Amniotic epithelial cell (primary cell): ENCODE data around the gene MYL3.
A peak's percentile ranks its signal among the peaks of the same experiment; 100 is the strongest.

ENCODE experiments used
- DNase-seq: peaks from one replicate; pipeline ENCODE4 v3.0.0-alpha.2; 2010; ENCODE audit warnings: low read depth

Gene MYL3

DNA sequence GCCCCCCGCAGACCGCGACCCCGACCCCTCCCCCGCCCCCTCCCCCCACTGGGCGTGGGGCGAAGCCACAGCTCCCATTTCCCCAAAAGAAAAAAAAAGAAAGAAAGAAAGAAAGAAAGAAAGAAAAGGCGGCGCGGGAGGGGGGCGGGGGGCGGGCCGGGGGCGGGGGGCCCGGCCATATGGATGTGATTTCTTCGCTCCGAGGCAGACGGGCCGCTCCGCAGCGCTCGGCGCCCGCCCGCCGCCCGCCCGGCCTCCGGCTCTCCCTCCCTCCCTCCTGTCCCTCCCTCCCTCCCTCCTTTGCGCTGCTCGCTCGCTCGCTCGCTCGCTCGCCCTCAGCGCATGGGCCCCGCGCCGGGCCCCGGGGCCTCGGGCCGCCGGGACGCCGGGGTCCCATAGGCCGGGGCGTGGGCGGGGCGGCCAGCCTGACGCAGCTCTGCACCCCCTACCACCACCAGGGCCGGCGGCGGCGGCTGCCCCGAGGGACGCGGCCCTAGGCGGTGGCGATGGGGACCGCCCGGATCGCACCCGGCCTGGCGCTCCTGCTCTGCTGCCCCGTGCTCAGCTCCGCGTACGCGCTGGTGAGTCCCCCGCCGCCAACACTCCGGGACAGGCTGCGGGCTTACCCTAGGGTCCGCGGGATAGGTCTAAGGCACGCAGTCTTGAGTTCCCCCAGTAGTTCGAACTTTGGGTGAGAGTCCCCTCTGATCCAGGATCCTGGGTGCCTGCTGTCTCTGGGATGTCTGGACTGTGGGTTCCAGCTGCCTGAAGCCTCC lies 20.0 kb upstream of the MYL3 start:
- peak; percentile 13 for DNase-seq

DNA sequence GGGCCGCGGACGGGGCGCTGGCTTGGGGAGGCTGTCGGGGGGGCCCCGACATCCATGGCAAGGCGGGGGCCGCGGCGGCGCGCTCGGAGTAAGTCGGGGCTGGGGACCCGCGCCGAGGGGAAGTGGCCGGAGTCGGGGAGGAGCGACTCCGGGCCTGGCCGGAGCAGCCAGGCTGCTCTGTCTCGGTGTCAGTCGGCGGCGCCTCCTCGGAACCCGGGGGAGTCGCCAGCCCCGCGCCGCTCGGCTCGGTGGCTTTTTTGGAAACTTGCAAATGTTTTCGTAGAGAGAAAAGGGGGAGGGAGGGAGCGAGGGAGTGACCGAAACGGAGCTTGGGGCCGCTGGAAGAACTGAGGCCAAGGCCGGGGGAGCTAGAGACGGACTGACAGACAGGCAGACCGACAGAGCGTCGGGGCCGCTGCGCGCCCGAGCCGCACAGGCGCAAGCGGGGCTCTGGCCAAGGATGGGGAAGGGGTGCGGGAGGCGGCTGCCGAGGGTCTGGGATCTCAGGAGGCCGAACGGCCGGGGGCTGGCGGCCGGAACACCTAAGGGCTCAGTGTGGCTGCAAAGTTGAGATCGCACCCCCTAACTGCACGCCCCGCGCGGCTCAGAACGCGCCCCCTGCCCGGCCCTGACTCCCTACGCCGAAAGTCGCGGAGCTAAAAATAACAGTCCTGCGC lies 19.3 kb upstream of the MYL3 start:
- peak; percentile 17 for DNase-seq

DNA sequence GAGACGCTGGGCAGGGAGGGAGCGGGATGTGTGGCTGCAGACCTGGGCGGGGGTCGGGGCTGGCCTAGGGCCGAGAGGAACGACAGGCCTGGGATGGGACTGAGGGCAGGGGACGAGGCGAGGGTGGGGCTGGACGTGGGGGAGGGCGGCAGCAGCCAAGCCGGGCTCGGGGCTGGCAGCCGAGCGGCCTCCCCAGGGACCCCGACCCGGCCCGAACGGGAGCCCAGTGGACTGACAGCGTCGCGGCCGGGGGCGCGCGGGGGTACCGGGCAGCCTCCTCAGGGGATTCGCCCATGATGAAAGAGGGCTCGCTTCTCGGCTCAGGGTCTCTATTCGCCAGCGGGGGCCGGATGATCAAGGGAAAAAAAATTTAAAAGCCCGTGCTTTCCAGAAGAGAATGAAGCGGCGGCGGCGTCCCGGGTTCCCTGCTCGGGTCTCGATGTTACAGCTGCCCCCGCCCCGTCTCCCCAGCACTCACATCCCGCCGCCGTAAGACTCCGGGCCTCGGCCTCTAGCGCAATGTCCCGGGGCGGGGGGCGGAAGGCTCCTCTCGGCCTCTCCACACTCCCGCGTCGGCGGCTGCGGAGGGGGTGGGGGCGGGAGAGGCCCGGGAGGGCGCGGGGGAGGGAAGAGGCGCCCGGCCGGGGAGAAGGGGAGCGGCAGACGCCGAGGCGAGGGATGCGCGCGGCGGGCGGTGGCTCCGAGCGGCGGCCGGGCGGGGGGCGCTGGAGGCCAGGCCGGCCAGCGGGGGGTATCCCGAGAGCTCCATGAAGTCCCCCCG lies 18.5 kb upstream of the MYL3 start:
- DNase-seq: no peak

DNA sequence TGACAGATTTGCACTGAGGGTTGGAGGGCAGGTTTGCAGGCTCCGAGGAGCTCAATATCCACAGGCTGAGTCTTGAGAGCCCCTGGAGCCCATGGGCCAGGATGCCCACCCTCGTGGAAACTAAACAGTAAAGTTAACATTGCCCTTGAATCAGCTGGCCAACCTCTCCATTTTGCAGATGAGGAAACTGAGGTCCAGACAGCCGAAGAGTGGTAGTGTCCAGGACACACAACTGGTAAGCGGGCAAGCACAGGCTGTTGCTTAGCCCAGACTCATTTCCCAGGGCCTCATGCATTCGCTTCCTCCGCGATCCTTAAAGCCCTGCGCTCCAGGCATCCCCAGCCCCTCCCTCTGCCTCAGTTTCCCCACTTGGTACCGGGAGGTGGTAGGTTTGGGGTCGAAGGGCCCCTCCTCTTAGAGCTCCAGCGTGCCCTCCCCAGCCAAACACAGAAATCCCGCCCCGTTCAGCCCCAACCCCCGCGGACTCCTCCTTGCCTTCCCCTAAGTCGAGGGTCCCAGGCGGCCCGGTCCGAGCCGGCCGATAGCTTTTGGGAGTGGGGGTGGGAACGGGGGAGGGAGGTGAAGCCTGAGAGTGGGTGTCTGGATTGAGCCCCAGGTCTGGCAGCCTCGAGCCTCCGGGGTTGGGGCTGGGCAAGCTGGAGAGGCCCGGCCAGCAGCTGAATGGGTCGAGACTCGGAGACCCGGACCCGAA lies 17.8 kb upstream of the MYL3 start:
- no peak for DNase-seq

DNA sequence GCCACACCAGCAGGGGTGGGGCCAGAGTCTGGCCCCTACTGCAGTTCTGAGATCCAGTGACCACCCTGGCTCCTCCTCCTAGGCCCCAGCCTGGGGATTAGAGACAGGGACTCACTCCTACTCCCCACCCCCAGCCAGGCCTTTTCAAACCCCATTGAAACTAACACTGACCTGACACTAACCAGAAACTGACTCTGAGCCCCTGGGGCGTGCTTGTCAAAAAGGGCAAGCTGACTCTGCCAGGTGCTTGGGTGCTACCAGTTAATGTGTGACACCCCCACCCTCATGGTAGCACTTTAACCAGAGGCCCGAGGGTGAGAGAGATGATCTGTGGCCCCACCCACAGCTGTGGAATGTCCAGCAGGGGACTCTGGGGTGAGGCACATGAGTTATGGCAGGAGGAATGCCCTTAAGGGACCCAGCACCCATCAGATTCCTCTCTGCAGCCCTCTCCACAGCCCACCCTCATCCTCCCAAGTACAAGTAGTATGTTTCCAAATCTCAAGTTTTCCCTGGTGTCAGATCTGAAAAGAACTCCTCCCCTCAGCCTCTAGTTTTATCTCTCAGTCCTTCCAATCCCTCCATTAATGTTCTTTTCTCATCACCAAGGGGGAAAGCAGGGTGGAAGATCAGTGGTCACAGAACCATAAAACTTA lies 15.7 kb upstream of the MYL3 start:
- no peak for DNase-seq

DNA sequence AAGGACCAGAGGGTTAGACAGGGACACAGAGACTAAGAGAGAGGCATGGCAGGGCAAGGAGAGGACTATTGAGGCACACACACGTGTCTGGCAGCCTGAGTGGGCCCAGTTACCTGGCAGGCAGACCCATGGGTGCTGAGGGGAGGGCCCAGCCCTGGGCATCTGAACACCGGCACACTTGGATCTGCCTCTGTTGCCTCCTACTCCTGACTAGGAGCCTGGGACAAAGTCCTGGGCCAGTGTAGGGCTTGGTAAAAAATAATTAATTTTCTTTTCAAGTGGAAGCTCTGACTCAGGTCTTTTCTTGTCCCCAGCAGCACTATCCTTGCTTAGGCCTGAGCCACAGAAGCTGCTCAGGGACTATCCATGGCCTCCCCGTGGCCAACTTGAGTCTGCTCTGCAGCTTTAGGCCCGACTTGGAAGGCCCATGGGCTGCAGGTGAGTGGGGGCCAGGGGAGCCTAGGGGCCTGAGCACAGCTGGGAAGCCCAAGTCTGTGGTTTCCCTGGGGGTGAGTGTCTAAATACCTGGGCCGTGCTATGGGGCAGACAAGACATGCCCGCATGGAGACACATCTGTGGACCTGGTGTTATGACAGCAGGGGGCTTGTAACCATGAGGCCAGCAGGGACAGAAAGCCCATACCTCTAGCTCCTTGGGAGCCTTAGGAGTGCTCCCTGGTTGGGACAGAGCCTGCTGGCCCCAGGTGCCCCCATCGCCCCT lies 14.3 kb upstream of the MYL3 start, which contains the start of gene PTH1R:
PTH1R (plus strand) TSS at position 316 of the 720 bp plus-strand sequence. CDS start 5,839 bp downstream, outside the sequence.
- DNase-seq: no peak

DNA sequence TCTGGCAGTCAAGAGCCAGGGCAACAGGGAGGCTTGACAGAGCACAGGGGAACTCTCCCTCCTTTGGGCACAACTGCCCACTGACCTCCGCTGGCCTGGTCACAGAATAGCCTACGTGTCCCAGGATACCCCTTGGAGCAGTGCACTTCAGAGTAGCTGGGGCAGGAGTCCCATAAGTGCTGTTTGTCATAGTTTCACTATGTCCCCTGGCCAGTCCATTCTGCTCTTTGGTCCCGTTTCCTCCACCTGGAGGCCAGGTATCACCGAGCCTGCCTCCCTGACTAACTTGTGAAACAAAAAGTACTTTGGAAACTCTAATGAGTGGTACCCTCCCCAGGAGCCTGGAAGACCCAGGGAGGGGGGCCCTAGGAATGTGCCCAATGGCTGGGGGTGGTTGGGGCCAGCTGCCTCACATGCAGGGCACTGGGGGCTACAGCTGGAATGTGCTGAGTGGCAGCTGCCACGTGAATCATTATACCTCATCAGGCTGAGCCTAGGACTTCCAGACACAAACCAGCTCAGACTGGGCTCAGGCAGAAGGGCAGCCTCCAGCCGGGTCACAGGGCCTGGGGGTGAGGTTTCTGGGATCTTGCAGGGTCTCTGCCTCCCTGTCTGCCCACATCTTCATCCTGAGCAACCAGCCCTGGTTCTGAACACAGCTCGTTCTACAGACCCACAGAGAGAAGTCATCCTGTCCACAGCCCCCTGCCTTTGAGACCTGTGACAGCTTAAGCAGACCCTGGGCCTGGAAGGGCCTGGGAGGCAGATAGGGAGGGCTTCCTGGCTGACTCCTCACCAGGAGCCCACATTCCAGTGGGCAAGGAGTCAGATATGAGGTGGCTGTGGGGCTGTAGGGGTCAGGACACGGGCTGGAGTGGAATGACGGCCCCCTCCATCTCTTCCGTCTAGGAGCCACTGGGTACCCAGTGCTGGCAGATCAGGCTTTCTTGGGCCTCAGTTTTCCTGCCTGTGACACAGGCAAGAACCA lies 13.4 kb upstream of the MYL3 start:
- DNase-seq: peak; percentile 25

DNA sequence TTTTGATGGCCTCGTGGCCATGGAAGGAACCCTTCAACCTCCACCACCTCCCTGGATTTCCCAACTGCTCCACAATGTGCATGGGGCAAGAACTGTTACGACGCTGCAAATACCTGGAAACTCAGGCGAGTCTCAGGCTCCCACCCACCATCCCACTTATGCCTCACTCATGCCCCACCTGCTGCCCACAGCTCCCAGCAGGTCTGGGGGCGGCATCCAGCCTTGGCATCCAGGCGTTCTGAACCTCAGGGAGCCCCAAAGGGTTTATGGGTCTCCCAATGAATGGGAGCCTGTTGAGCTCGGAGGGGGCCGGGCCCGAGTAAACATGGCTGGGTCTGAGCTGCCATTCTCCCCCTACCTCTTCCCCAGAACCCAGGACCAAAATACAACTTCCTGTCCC lies 12.3 kb upstream of the MYL3 start:
- DNase-seq: no peak

DNA sequence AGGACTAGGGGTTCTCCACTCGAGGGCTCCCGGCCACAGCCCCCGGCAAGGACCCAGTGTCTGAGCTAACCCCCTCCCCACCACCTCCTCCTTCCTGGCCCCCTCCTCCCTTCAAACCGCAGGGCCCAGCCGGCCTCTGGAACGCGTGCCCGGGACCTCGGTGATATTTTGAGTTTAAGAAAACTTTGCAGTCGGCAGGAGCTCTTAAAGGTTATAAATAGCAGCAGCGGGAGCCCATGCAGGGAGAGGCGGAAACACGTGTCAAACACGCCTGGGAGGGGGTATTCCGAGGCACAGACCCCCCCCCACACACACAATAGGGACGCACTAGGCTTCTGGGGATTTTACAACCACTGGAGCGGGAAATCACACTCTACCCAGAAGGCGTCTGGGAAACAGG lies 11.2 kb upstream of the MYL3 start:
- no peak for DNase-seq

DNA sequence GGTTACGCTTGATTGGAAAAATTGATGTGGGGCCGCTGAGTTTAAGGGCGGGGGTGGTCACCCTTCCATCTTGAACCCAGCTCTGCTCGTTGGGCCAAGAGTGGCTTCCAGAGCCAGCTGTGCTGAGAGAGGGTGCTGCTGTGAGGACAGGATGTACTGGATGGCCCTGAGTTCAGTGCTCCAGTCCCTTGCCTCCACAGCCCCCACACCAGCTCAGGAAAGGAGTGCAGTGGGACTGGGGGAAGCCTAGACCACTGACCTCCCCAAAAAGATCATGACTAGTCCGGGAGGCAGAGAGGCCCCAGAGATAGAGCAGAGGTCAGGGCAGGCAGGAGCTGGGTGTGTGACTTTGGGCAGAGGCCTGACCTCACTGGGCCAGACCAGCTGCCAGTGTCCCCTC lies 10.3 kb upstream of the MYL3 start:
- DNase-seq: no peak

DNA sequence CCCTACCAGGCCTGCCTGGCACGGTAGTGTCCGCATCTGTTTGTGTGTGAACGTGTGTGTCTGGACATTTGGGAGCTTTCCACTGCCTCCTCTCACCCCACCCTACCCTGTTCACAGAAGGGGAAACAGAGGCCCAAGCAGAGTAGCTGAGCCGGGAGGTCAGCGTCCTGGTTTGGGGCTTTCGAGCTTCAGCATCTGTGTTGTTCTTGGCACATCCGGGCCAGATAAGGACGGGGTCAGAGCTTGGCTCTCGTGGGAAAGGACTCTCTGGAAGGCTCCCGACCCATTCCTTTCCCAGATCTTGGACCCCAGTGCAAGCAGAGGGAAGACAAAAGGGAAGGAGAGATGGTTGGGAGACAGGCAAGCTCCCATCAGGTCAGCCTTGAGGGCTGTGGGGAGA lies 8.0 kb upstream of the MYL3 start:
- no peak for DNase-seq

DNA sequence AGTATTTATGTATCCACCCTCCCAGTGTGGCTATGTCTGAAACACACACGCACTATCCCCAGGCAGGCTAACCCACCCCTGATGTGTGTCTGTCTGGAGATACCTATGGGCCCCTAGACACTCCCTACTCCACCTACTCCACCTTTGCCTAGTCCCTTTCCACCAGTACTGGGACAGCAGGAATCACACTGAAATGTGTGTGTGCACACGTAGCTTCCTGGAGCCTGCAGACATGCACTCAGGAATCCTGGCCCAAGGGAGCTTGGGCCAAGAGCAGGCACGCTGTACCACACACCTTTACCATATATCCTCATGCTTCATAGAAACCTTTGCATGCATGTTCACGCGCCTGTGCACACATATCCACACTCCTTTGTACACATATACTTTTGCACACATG lies 7.4 kb upstream of the MYL3 start:
- no peak for DNase-seq

DNA sequence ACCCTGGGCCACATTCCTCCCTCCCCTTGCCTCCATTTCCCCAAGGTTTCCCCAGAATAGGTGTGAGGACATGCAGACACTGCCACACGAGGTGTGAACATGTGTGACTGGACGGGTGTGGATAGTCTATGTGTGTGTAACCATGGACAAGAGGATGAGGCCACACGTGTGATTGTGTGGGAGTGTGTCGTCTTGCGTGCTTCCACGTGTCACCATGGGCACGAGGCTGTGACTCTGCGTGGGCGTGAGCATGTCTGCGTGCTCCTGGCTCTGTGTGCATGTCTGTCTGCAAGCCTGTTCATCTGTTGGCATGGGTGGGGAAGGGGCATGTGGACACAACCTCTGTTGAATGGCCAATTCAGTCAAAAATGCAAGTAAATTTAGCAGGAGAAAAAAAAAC lies 6.2 kb upstream of the MYL3 start:
- DNase-seq: no peak

DNA sequence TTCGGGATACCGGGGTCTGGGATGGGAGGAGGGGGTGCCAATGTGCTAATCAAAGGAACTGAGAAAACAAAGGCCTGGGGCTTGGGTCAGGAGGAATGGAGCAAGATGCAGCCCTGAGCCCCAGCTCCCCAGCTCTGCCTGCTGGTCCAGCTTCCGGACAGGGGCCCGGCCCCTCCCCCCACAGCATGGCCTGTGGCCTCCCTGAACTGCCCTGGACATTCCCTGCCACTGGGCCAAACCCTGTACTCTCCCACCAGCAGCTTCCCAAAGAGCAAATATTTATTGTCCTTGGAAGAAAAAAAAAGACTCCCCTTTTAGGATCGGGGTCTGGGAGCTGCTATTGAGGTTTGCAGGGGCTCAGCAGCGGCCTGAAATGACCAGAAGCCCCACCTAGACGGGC lies 5.7 kb upstream of the MYL3 start:
- no peak for DNase-seq

DNA sequence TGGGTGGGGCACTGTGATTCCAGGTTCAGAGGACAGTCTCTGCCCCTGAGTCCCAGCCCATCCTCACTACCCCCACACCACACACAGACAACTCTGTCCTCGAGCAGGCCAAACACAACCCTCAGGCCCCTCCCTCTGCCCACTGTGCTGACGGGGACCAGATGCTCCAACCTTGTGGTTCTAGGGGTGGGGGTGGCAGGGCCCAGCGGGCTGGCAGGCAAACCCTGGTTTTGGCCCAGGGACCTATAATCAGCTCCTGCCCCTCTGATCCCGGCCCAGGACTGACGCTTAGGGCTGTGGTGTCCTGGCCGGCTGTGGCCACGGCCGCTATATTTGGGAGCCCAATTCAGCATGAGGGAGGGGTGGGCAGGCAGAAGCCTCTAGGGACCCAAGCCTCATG lies 5.0 kb upstream of the MYL3 start:
- no peak for DNase-seq

DNA sequence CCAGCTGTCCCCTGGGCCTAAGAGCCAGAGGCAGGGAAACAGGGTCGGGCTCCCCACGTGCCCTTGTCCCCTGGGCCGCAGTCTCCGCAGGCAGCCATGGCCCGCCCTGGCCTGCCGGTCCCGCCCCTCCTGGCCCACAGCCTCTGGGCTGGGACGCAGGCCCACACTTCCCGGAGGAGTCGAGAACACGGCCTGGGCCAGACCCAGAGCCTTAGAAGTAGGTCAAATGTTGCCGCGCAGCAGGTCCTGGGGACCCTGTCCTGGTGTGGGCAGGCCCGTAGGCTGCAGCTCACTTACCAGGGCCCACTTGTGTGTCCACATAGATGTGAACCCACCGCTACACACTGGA lies 4.3 kb upstream of the MYL3 start:
- DNase-seq: no peak

DNA sequence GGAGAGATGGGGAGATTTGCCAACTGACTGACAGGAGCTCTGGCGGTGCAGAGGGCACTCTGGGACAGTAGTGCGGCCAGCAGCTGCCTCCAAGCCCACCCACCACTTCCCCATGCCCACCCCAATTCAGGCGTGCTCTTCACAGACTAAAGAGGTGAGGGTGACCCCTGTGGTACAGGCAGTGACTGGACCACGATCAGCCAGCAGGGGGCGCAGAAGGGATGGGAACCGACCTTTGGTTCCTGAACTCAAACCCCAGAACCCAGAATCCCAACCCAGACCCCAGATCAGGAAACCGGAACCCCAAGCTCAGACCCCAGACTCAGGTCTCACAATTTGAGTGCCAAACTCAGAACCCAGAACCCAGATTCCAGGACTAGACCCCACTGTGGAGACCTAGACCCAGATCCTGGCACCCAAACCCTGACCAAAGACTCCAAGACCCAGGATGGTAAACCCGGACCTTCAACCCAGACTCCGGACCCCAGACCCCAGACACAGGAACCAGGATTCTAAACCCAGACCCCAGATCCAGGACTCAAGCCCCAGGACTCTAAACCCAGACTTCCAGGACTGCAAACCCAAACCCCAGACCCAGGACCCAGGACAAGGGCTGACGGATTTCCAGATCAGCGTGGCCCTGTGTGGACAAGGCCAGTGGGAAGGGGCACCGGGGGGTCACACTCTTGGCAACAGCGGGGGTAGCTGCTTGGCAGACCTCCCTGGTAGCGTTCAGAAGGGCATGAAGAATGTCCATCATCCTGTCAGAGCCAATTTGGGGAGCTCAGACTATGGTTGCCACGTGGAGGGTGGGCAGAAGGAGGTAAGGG lies 3.7 kb upstream of the MYL3 start:
- peak; percentile 17 for DNase-seq

DNA sequence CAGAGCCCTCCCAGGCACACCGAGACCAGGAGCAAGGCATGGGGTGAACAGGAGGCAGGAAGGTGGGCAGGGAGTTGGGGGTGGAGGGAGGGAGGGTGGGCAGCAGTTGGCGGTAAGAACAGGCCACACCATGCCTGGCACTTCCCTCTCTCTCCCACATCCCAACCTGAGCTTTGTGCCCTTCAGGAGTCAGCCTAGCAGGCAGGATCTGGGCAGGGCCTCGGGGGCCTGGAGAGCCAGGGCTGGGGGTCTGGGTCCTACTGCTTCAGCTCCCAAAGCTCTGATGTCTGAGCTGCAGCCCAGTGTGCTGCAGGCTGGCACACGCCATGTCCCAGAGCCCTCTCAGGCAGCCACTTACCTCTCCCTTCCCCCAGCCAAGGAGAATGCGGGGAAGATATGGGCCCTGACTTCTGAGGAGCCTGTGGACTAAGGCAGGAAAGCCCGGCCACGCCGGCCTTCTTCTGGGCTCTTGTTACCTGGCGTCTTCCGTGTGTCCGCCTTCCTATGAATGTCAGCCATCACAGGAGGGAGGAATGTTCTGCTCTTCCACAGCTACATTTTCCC lies 2.9 kb upstream of the MYL3 start:
- no peak for DNase-seq

DNA sequence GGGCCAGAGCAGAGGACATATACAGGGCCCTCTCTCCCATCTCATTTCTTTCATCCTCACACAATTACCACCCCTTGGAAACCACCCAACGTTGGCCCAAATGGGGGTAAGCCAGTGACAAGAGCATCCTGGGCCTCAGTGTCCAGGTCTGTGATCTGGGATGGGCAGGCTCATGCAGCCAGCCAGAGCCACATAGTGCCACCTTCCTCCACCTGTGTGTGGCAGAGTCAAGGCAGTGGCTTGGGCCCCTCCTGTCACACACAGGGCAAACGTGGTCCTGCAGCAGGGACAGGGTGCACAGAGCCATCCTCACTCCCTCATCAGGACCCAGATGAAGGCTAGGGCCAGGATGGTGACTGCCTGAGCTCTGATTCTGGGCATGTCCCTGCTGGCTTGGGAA lies 2.3 kb upstream of the MYL3 start:
- DNase-seq: no peak
